SIG-M5 treated with dmso at 0.1 percent for 504 hours (cell line): ENCODE data around the gene PGK2.
"Not testable (repeated sequence)": the region's sequence is repeated elsewhere in the genome, so short reads cannot be mapped to it uniquely, and the experiment has no call there.

Experiments used
- DNase-seq: peaks from one replicate; lab custom pipeline; 2025; ENCODE audit not compliant: unreplicated experiment; lab: John Stamatoyannopoulos, UW

PGK2 gene

DNA sequence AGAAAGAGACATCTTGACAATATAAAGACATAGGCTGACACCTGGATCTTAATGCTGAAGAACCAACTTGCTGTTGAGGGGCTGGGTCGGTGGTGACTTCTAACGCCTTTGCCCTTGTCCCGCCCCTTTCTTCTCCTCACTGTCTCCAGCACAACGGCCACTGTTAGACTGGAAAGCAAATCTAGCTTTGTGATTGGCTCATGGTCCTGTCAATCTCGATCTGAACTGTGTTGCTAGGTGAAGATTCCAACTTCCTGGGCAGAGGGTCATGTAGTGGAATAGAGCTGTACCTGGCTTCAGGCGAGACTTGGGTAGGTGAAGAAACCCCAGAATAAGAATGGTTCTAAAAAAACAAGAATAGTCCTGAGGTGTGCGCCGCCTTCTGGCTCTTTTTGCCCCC, at the start of gene PGK2:
Gene PGK2 (minus strand): TSS at position 110 of the 400 bp plus-strand sequence. CDS start 98 bp downstream, at position 12.
- no peak for DNase-seq

- DNase-seq: no peak
These were observed 48.1 kb upstream of the PGK2 start for GRCh38 chr6:49835140-49835539.

DNA sequence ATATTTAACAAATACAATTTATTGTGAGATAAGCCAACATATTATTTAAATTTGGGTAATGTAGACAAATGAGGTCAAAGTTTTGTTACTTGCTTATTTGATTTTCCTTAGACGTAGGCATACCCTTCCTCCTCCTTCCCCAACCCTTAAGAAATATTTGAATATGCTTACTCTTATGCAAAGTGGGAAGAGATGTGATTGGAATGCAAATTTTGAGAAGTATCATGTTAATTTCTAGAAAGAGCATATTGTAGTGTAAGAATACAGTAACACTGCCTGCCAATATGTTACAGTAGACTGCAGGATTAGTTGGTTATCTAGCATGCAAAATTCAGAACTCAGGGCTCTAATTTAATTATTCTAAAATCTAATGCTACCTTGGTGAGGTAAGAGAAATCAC, 46.3 kb upstream of the PGK2 start:
- DNase-seq: no peak

DNA sequence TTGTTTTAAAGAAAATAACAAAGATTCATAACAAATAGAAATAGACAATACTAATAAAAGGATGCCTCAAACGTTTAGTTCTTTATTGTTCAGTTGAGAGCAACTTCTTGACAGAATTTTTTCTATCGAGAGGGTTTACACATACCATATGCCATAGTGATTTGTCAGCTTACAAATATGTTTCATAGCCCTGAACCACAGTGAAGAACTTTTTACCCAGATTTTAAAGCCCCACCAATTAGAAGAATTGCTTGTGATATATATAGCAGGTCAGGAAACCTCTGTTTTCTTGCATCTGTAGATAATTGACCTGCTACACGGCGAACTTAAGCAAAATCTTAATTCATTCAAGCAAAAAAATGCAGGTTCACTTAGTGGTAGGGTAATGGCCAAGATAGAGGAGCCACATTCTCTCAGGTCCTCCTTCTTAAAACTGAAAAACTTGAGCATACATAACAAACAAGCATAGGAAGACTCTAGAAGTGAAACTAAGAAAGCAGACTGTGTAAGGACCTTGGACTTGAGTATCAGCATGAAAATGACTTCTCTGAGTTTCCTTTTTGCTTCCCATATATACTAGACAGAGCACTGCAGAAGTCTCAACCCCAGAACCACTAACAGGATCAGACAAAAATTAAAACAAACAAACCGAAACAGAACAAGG, 39.8 kb upstream of the PGK2 start:
- no peak for DNase-seq

DNA sequence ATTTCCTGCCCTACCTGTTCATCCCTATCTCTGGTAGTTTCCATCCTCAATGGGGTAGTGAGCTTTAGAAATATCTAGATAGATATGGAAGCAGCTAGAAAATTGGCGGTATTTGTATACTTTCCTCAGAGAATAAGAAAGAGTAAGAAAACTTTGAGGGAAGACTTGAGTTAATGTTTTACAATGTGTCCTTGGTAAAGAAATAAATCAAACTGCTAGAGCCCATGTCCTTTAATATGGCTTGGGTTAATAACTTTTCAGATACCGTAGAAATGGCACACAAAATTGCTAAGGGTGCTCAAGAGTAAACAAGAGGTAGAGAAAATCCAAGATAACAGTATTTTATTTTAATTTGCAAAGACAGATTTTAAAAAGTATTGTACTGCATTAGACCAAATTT, 28.1 kb upstream of the PGK2 start:
- no peak for DNase-seq

- DNase-seq: no peak
These were observed 26.2 kb upstream of the PGK2 start for GRCh38 chr6:49813248-49813647.

- no peak for DNase-seq
These were observed 19.1 kb upstream of the PGK2 start for GRCh38 chr6:49806145-49806544.

DNA sequence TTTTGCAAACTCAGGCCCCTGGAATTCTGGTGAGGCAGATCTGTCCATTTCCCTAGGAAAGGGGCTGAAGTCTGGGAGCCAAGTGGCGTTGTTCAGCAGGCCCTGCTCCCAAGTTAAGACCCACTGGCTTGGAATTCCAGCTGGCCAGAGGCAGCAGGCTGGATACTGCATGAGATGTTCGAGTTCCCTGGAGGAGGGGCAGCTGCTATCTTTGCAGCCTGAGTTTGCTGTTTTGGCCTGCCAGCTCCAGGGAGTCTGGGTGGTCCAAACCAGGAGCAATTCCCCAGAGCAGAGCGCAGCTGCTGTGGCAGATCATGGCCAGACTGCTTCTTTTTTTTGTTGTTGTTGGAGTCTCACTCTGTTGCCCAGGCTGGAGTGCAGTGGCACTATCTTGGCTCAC, 18.2 kb upstream of the PGK2 start:
- DNase-seq: no peak

- DNase-seq: no peak
These were observed 14.4 kb upstream of the PGK2 start for GRCh38 chr6:49801525-49801924.

DNA sequence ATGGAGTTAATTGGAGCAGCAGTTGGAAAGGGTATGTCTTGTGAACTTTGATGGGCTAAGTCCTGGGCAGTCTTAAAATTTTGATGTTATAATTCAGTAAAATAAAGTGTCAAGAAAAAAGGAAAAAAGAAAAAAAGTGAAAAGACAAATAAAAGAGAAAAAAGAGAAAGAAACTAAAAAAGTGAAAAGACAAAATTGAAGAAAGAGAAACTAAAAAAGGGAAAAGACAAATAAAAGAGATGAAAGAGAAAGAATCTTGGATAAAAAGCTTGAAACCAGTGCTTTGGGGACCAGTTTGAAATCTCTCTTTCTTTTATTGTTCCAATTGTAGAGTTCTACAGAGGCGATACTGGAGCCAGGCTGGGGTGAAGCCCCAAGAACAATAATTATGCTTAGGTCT, 12.0 kb upstream of the PGK2 start:
- no peak for DNase-seq

- DNase-seq: not testable (repeated sequence)
These were observed 9.9 kb upstream of the PGK2 start for GRCh38 chr6:49796842-49797455.

DNA sequence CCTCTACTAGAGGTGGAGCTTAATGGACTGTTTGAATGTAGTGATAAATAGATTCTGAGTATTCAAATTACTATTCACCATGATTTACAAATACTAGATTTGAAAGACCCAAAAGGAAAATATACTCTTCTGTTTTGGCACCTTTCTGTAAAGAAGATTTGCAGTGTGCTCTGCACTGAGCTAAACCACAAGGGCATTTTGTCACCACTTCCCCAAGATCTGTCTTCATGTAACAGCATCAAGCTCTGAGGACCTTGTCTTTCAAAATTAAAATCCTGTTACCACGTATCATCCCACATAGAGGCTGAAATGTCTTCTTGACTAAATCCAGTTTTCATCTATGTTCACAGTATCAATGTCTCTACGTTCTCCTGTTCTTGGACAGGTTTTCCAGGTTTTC, 3.3 kb upstream of the PGK2 start:
- DNase-seq: no peak

DNA sequence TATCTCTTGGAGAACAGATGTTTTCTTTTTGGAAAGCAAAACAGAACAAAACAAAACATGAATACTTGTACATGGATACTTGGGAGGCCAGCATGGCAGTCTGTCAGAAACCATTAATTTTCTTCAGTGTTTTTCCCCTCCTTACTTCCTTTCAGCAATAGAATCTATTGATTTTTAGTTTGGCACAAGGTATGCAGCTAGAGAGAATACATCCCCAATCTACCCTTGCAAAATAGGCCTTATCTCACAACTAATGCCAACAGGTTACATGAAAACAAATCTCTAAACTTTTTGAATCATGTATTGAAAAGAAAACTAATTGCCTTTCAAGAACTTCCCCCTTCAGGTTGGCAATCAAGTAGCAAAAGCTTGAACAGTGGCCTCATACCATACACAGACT, 2.8 kb downstream of the PGK2 start:
- no peak for DNase-seq

DNA sequence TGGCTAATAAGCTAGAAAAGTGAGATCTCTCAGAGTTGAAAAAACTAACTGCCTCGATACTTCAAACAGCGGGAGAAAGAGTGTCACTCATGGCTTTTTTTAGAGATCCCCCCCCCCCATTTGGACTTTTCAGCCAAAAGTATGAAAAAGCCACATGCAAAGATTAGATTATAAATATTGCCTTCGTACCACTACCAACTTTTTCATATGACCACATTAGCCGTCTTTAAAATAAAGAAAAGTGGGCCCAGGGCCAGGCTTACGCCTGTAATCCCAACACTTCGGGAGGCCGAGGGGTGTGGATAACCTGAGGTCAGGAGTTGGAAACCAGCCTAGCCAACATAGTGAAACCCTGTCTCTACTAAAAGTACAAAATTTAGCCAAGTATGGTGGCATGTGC, 4.4 kb downstream of the PGK2 start:
- no peak for DNase-seq

GRCh38 chr6:49782293-49782692, 4.8 kb downstream of the PGK2 start:
- no peak for DNase-seq

- no peak for DNase-seq
These were observed 10.6 kb downstream of the PGK2 start for GRCh38 chr6:49776444-49776843.

- no peak for DNase-seq
These were observed 12.0 kb downstream of the PGK2 start for GRCh38 chr6:49775043-49775442.

DNA sequence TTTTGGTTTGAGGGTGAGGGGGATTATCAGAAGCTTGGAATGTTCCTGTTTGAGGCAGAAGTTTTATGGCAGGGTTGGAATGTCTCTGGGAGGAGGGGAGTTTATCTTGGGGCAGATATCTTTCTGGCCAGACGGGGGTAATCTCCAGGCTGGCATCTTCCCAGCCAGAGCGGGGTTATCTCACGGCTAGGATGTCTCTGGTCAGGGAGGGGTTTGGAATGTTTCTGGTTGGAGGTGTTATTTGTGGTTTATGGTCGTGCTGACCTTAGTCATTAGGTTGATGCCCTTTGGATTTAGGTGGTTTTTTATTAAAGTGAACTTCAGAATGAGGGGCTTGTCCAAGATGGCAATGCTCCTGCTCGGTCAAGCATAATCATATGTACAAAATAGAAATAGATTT, 14.8 kb downstream of the PGK2 start:
- DNase-seq: no peak

DNA sequence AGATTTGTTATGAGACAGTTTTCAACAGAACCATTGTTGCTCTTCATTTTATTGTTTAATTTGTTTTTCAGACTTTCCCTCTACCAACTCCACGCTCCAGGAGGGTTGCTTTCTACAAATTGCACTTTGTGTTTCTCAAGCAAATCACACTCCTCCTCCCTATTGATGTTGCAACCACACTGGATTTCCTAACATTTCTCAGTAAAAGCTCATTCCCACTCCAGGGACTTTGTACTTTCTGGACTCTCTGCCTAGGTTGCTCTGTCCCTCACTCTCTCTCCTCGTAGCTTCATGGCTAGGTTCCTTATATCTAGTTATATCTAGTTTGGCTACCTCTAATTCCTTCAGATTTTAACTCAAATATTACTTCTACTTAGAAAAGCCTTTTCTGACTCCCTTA, 20.3 kb downstream of the PGK2 start:
- DNase-seq: no peak

DNA sequence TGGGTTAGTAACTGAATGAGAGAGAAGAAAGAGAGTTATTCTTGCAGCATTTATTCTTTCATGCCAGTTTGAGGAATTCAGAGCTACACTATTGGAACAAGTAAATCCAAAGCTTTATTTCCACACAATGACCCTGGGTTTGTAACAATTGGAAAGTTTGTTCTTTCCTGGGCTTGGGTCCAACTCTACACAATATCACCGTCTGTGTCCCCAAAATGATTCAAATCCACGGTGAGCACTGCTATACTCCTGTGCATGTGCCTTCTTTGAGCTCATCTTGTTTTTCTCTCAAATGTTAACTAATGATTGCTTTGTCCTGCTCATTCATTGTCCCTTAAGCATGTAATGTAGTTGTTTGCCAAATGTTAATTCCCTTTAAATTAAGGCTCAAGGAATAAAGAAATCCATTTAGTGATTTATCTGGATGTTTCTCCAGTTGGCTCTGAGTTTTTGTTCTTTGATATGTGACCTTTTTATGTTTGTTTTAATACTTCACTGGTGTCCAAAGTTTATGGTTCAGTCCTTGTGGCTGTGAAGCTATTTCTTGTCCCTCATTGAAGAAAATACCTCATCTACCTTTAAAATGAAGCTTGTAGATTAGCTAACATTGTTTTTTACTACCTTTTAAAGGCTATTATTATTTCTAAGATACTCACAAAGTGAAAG, 22.4 kb downstream of the PGK2 start:
- no peak for DNase-seq

- peak; percentile 11 for DNase-seq
These were observed 42.8 kb downstream of the PGK2 start, which contains the start of gene CRISP3 for GRCh38 chr6:49744259-49744658. Gene CRISP3 (minus strand): TSS chr6:49744388. CDS start chr6:49744367, 21 bp downstream.

GRCh38 chr6:49743429-49743828, 43.7 kb downstream of the PGK2 start:
- DNase-seq: no peak
